ENCODE results near the gene POU6F1. TPM values are rescaled to one million over a fixed set of nuclear protein-coding genes. Genes with fewer than 3 reads are reported as not detected.

POU6F1 gene
- total and polyA plus RNA-seq, 2 experiments from 2014 or later = 3.4 to 3.8 TPM

DNA sequence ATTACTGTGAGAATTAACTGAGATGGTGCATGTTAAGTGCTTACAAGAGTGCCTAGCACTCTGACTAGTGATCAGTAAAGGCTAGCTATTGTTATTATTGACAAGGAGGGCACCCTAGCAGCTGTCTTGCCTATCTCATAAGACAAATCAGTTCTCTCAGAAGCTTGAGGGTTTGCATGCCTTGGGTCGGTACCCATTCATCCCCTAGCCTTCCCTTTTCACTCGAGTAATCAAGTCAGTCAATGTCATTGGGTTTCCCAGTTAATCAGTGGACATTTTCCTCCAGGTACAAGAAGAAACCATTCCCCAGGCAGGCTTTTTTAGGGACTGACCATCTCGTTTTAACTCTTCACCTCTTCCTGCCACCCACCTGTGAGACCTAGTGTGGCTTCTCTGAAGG, 34.5 kb downstream of the POU6F1 start:
- no peaks in the 10 kb centered on the region for H3K4me1 ChIP-seq (ENCODE audit: low read depth)
- peak overlapping the region; percentile 11 for H3K27ac ChIP-seq
- H3K27me3 ChIP-seq = no peaks in the 10 kb centered on the region
- H3K36me3 ChIP-seq = no peaks in the 10 kb centered on the region
- no peak for DNase-seq (ENCODE audit: low read depth in 1 of 2, low spot score in 1 of 2)
- TF ChIP-seq, protein P1, sequence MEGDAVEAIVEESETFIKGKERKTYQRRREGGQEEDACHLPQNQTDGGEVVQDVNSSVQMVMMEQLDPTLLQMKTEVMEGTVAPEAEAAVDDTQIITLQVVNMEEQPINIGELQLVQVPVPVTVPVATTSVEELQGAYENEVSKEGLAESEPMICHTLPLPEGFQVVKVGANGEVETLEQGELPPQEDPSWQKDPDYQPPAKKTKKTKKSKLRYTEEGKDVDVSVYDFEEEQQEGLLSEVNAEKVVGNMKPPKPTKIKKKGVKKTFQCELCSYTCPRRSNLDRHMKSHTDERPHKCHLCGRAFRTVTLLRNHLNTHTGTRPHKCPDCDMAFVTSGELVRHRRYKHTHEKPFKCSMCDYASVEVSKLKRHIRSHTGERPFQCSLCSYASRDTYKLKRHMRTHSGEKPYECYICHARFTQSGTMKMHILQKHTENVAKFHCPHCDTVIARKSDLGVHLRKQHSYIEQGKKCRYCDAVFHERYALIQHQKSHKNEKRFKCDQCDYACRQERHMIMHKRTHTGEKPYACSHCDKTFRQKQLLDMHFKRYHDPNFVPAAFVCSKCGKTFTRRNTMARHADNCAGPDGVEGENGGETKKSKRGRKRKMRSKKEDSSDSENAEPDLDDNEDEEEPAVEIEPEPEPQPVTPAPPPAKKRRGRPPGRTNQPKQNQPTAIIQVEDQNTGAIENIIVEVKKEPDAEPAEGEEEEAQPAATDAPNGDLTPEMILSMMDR (IDR thresholded peaks at IDR 0.05; ENCODE audit: low read depth, low read length) = no peak
- no peak overlapping the region for H3K4me3 ChIP-seq
- H3K9me3 ChIP-seq (ENCODE audit: low read depth) = no peaks in the 10 kb centered on the region

DNA sequence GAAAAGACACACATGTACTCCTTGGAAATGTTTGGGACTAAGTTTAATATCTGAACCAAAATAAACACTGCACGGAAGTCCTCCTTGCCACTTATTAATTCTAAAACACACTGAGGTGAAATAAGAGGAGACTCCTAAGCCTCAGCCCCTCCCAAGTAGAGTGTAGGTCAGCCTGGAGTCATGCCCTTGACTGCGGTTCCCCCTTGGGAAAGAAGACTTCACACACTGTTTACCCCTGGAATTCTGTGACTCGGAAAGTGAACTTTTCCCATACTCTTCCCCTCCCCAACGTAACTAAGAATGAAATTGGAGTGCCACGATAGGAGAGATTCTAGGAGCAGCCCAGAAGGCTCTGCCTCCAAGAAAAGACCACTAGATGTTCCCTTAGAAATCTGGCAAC, 36.3 kb downstream of the POU6F1 start:
- Histone ChIP-seq H3K9me3 (ENCODE audit: low read depth) (no peaks in the 10 kb centered on the region), H3K36me3 (no peaks in the 10 kb centered on the region)
- TF ChIP-seq, protein P1 (IDR thresholded peaks at IDR 0.05; ENCODE audit: low read depth, low read length) = no peak

DNA sequence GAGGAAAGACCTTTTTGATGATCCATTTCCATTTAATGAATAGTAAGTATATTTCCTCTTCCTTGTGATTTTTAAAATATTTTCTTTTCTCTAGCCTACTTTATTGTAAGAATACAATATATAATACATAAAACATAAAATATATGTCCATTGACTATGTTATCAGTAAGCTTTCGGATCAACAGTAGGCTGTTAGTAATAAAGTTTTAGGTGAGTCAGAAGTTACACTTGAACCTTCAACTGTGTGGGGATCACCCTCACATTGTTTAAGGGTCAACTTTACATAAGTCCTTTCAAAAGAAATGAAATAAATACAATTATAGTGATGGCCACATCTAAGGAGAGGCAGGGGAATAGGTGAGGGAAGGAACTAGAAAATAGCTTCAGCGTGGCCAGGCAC, 40.0 kb downstream of the POU6F1 start:
- TF ChIP-seq, protein P1 (IDR thresholded peaks at IDR 0.05; ENCODE audit: low read depth, low read length) = no peak
- H3K4me1 ChIP-seq (ENCODE audit: low read depth) = no peaks in the 10 kb centered on the region
- no peak overlapping the region for H3K27ac ChIP-seq
- no peaks in the 10 kb centered on the region for H3K9me3 ChIP-seq (ENCODE audit: low read depth)
- H3K4me3 ChIP-seq = no peak overlapping the region
- peaks cover 5% of the 10 kb centered on the region for H3K27me3 ChIP-seq
- DNase-seq (ENCODE audit: low read depth in 1 of 2, low spot score in 1 of 2) = no peak
- no peaks in the 10 kb centered on the region for H3K36me3 ChIP-seq

More for the DNA sequence above, 36.3 kb downstream of the POU6F1 start:
- peaks cover 5% of the 10 kb centered on the region for H3K27me3 ChIP-seq
- no peak overlapping the region for H3K4me3 ChIP-seq
- H3K27ac ChIP-seq = no peak overlapping the region
- H3K4me1 ChIP-seq (ENCODE audit: low read depth) = no peaks in the 10 kb centered on the region
- DNase-seq (ENCODE audit: low read depth in 1 of 2, low spot score in 1 of 2) = no peak

DNA sequence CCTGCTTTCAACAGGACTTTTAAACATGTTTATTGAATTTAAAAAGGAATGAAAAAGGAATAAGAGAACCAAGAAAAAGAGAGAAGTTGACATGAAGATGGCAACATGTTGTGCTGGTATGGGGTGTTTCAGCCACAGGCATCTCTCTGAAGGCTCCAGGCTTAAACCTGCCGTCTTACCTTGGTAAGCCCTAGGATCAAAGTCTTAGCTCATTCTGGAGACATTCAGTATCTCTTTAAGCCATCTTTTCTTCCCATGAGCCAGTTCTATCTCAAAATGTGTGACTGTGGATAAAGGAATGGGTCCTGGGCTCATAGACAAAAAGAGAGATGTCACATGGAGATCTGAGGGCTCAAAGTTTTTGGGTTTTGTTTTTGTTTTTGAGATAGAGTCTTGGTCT, 43.4 kb downstream of the POU6F1 start:
- Histone ChIP-seq H3K4me1 (ENCODE audit: low read depth) (no peaks in the 10 kb centered on the region), H3K9me3 (ENCODE audit: low read depth) (no peaks in the 10 kb centered on the region), H3K36me3 (no peaks in the 10 kb centered on the region), H3K27me3 (peaks cover 5% of the 10 kb centered on the region), H3K4me3 (no peak overlapping the region), H3K27ac (no peak overlapping the region)
- DNase-seq (ENCODE audit: low read depth in 1 of 2, low spot score in 1 of 2) = no peak
- TF ChIP-seq, protein P1 (IDR thresholded peaks at IDR 0.05; ENCODE audit: low read depth, low read length) = no peak

DNA sequence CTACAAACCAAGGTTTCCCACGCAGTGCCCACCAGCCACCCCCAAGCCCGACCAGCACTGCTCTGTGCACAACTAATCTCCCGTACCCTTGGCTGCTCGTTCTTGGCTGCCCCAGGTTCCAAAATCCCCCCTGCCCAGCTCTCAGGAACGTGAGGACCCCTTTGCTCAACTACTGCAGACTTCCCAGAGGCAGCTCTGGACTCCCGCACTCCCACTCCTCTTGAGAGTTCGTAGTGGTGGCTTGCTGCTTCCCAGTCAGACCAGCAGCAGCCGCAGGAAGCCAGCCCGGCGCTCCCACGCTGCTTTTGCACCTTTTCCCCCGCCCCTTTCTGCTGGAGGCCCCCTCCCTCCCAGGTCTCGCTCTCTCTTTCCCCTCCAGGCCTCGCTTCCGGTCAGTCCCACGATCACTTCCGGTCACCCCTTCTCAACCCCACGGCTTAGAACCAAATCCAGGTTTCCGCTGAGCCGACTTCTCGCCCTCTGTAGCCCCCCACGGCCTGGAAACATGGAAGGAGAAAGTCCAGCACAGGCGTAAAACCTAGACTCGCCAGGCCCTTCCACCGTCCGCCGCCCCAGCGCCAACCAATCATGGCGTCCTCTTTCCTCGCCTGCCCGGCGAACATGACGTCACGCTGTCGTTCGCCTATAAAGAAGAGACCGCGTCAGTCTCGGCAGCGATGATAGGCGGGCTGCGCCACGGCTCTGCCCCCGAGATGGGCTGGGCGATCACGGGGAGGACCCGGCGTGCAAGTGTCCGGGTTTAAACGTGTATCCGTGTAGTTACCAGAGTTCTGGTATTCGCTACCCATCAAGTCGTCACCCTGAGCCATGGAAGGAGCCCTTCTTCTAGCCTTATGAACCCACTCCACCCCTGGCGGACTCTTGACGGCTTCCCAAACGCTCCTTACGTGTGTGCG, 45.1 kb downstream of the POU6F1 start, which contains the start of gene TFCP2:
TSS of gene TFCP2 (minus strand) at position 621 of the 917 bp plus-strand sequence. CDS start 713 bp downstream, outside the sequence.
- TF ChIP-seq, protein P1 (IDR thresholded peaks at IDR 0.05; ENCODE audit: low read depth, low read length) = no peak
- peak within 1 kb of the TSS; percentile 63 for H3K4me3 ChIP-seq
- H3K36me3 ChIP-seq = no peaks in the 10 kb centered on the region
- no peaks in the 10 kb centered on the region for H3K4me1 ChIP-seq (ENCODE audit: low read depth)
- H3K27ac ChIP-seq = peak within 1 kb of the TSS; percentile 95
- peaks cover 1% of the 10 kb centered on the region for H3K27me3 ChIP-seq
- no peaks in the 10 kb centered on the region for H3K9me3 ChIP-seq (ENCODE audit: low read depth)
- peak; percentile 94 to 99 for DNase-seq (ENCODE audit: low read depth in 1 of 2, low spot score in 1 of 2)

Data from cardiac muscle cell (in vitro differentiated cells and primary cell).